Measurements from ENCODE around the gene QPCT.
A peak's percentile ranks its signal among the peaks of the same experiment; 100 is the strongest.
"Not testable (repeated sequence)": the region's sequence is repeated elsewhere in the genome, so short reads cannot be mapped to it uniquely, and the experiment has no call there.

QPCT gene

GRCh38 chr2:37344453-37345361 lies at the start of gene QPCT:
Gene QPCT (plus strand): TSS chr2:37344630. CDS start chr2:37344732, 102 bp downstream.
- no peak for DNase-seq (ENCODE audit: low read depth)

- not testable (repeated sequence) for DNase-seq (ENCODE audit: low read depth)
These were observed 49.6 kb upstream of the QPCT start for GRCh38 chr2:37294858-37295257.

- DNase-seq (ENCODE audit: low read depth) = no peak
These were observed 48.9 kb upstream of the QPCT start for GRCh38 chr2:37295469-37296073.

GRCh38 chr2:37297632-37298031 lies 46.8 kb upstream of the QPCT start:
- no peak for DNase-seq (ENCODE audit: low read depth)

GRCh38 chr2:37300146-37300545 lies 44.3 kb upstream of the QPCT start:
- no peak for DNase-seq (ENCODE audit: low read depth)

GRCh38 chr2:37300578-37300977 lies 43.9 kb upstream of the QPCT start:
- DNase-seq (ENCODE audit: low read depth) = no peak

GRCh38 chr2:37301408-37301807 lies 43.0 kb upstream of the QPCT start:
- DNase-seq (ENCODE audit: low read depth) = no peak

GRCh38 chr2:37302701-37303252 lies 41.7 kb upstream of the QPCT start:
- DNase-seq (ENCODE audit: low read depth) = no peak

- DNase-seq (ENCODE audit: low read depth) = no peak
These were observed 38.4 kb upstream of the QPCT start for GRCh38 chr2:37306024-37306423.

- DNase-seq (ENCODE audit: low read depth) = no peak
These were observed 36.9 kb upstream of the QPCT start for GRCh38 chr2:37307500-37307899.

GRCh38 chr2:37315364-37315763 lies 29.1 kb upstream of the QPCT start:
- DNase-seq (ENCODE audit: low read depth) = no peak

GRCh38 chr2:37316181-37316580 lies 28.2 kb upstream of the QPCT start:
- DNase-seq (ENCODE audit: low read depth) = no peak

GRCh38 chr2:37317746-37318145 lies 26.7 kb upstream of the QPCT start:
- DNase-seq (ENCODE audit: low read depth) = no peak

- peak; percentile 40 for DNase-seq (ENCODE audit: low read depth)
These were observed 26.0 kb upstream of the QPCT start for GRCh38 chr2:37318401-37318800.

- no peak for DNase-seq (ENCODE audit: low read depth)
These were observed 24.4 kb upstream of the QPCT start for GRCh38 chr2:37319754-37320609.

- no peak for DNase-seq (ENCODE audit: low read depth)
These were observed 23.3 kb upstream of the QPCT start for GRCh38 chr2:37321029-37321682.

GRCh38 chr2:37322368-37322767 lies 22.1 kb upstream of the QPCT start:
- DNase-seq (ENCODE audit: low read depth) = no peak

- DNase-seq (ENCODE audit: low read depth) = no peak
These were observed 21.2 kb upstream of the QPCT start for GRCh38 chr2:37323176-37323780.

- DNase-seq (ENCODE audit: low read depth) = peak; percentile 14
These were observed 20.5 kb upstream of the QPCT start for GRCh38 chr2:37323781-37324535.

GRCh38 chr2:37324536-37324785 lies 20.0 kb upstream of the QPCT start:
- DNase-seq (ENCODE audit: low read depth) = peak; percentile 74
